Femur (tissue), 1 donor: ENCODE results near the gene KLHDC3.
"Not testable (repeated sequence)": the region's sequence is repeated elsewhere in the genome, so short reads cannot be mapped to it uniquely, and the experiment has no call there.

ENCODE experiments used
- DNase-seq: peaks from one replicate; pipeline ENCODE4 v3.0.0-alpha.2; 2017

Gene KLHDC3

GRCh38 chr6:42988486-42989020, 25.5 kb upstream of the KLHDC3 start:
- DNase-seq = no peak

- no peak for DNase-seq
Observed at GRCh38 chr6:42989923-42990322, 24.1 kb upstream of the KLHDC3 start.

GRCh38 chr6:42993445-42993844, 20.6 kb upstream of the KLHDC3 start:
- DNase-seq = no peak

GRCh38 chr6:42996513-42996912, 17.5 kb upstream of the KLHDC3 start:
- DNase-seq = no peak

- not testable (repeated sequence) for DNase-seq
Observed at GRCh38 chr6:42998205-42998604, 15.8 kb upstream of the KLHDC3 start.

- no peak for DNase-seq
Observed at GRCh38 chr6:43001843-43002242, 12.2 kb upstream of the KLHDC3 start.

- no peak for DNase-seq
Observed at GRCh38 chr6:43005844-43006243, 8.2 kb upstream of the KLHDC3 start.

- no peak for DNase-seq
Observed at GRCh38 chr6:43006251-43006650, 7.8 kb upstream of the KLHDC3 start.

GRCh38 chr6:43007126-43007525, 6.9 kb upstream of the KLHDC3 start:
- DNase-seq = no peak

- peak; percentile 59 for DNase-seq
Observed at GRCh38 chr6:43009124-43009523, 4.9 kb upstream of the KLHDC3 start.

GRCh38 chr6:43011207-43011606, 2.8 kb upstream of the KLHDC3 start:
- no peak for DNase-seq

GRCh38 chr6:43012364-43012763, 1.7 kb upstream of the KLHDC3 start:
- DNase-seq = no peak

GRCh38 chr6:43013097-43013842, 779 bp upstream of the KLHDC3 start:
- no peak for DNase-seq

GRCh38 chr6:43014434-43014909, 423 bp downstream of the KLHDC3 start:
- no peak for DNase-seq

GRCh38 chr6:43016176-43016942, 2.3 kb downstream of the KLHDC3 start:
- DNase-seq = peak; percentile 60

- no peak for DNase-seq
Observed at GRCh38 chr6:43016943-43017334, 2.9 kb downstream of the KLHDC3 start.

GRCh38 chr6:43019152-43019551, 5.1 kb downstream of the KLHDC3 start:
- DNase-seq = no peak

GRCh38 chr6:43020052-43020705, 6.1 kb downstream of the KLHDC3 start:
- no peak for DNase-seq

GRCh38 chr6:43020847-43021246, 6.8 kb downstream of the KLHDC3 start:
- no peak for DNase-seq

- peak; percentile 89 for DNase-seq
Observed at GRCh38 chr6:43021270-43022047, 7.4 kb downstream of the KLHDC3 start, which contains the start of gene RRP36. Gene RRP36, plus strand, starts transcription at chr6:43021623. Its CDS starts 32 bp downstream, at chr6:43021655.

- DNase-seq = no peak
Observed at GRCh38 chr6:43024436-43024835, 10.4 kb downstream of the KLHDC3 start.

- no peak for DNase-seq
Observed at GRCh38 chr6:43026365-43026764, 12.3 kb downstream of the KLHDC3 start.
